ENCODE measurements around the gene STUM. TPM values are rescaled to one million over a fixed set of nuclear protein-coding genes. Genes with fewer than 3 reads are reported as not detected.

The STUM gene
- polyA plus RNA-seq, 1 of the 3 experiments (the other 2 are of a cell fraction) = not detected

GRCh38 chr1:226550672-226551041 lies 2.1 kb downstream of the STUM start:
- H3K4me3 ChIP-seq (ENCODE audit: low read depth in 2 of 2, low read length in 1 of 2) = no peak overlapping the region
- ChIA-PET POLR2A (no interaction called here), CTCF (interaction anchor here (0.6 to 7.0 kb wide), 12 partner anchors 11 to 425 kb away, joined by 3 to 52 read pairs (median 34); no protein-coding TSS in a partner anchor)
- no peaks in the 10 kb centered on the region for H3K79me2 ChIP-seq (ENCODE audit: insufficient read depth)
- no peaks in the 10 kb centered on the region for H3K9me3 ChIP-seq
- H3K27ac ChIP-seq (ENCODE audit: low read depth in 2 of 2, low read length in 1 of 2) = no peak overlapping the region
- TF ChIP-seq SIN3A (IDR thresholded peaks at IDR 0.05; ENCODE audit: borderline replicate concordance, low read depth, low read length) (no peak), NFIC (IDR thresholded peaks at IDR 0.05; ENCODE audit: borderline replicate concordance) (no peak), USF2 (IDR thresholded peaks at IDR 0.05; ENCODE audit: borderline replicate concordance, low read depth, low read length) (no peak), CTCF (IDR thresholded peaks at IDR 0.05) (no peak), RXRA (IDR thresholded peaks at IDR 0.05; ENCODE audit: borderline replicate concordance, low read depth) (no peak), MEF2A (IDR thresholded peaks at IDR 0.05; ENCODE audit: borderline replicate concordance, low read depth) (no peak), EP300 (IDR thresholded peaks at IDR 0.05; ENCODE audit: borderline replicate concordance in 1 of 2, low read depth in 1 of 2, low read length in 1 of 2) (no peak), NRF1 (IDR thresholded peaks at IDR 0.05; ENCODE audit: low read depth, low read length) (no peak), TAF1 (IDR thresholded peaks at IDR 0.05; ENCODE audit: borderline replicate concordance, low read depth, low read length) (no peak), YY1 (IDR thresholded peaks at IDR 0.05; ENCODE audit: low read depth) (no peak), MAX (IDR thresholded peaks at IDR 0.05; ENCODE audit: low read depth) (no peak), GATA2 (CRISPR knock-in tag; IDR thresholded peaks at IDR 0.05) (no peak), CHD2 (IDR thresholded peaks at IDR 0.05; ENCODE audit: low read length, partially characterized antibody) (no peak), FOXM1 (IDR thresholded peaks at IDR 0.05; ENCODE audit: low read depth) (no peak), EZH2phosphoT487 (IDR thresholded peaks at IDR 0.05; ENCODE audit: borderline replicate concordance, low read depth) (no peak)
- peaks cover 44% of the 10 kb centered on the region for H3K27me3 ChIP-seq (ENCODE audit: insufficient read depth)
- no peaks in the 10 kb centered on the region for H3K9me2 ChIP-seq
- no peaks in the 10 kb centered on the region for H3K36me3 ChIP-seq (replicated peaks in 1 of 2; ENCODE audit: control insufficient read depth in 1 of 2, insufficient read depth in 2 of 2, low read length in 1 of 2)
- H2AFZ ChIP-seq (ENCODE audit: low read depth) = no peak overlapping the region
- no peaks in the 10 kb centered on the region for H4K20me1 ChIP-seq (ENCODE audit: insufficient read depth)
- H3K9ac ChIP-seq = no peak overlapping the region
- no peak overlapping the region for H3K4me2 ChIP-seq
- H3K4me1 ChIP-seq (ENCODE audit: control insufficient read depth in 1 of 2, insufficient read depth in 2 of 2, low read depth in 1 of 2, low read length in 1 of 2) = peaks cover 10 to 24% of the 10 kb centered on the region in 2 experiments; a peak in 1 of 4 replicates
- no peaks in the 10 kb centered on the region for H3F3A ChIP-seq (replicated peaks; ENCODE audit: insufficient read depth)
- no peak for DNase-seq
- WGBS (ENCODE audit: low lambda C conversion rate) = 76% methylated on average over 5 of the region's 5 CpGs

GRCh38 chr1:226551299-226551698 lies 2.7 kb downstream of the STUM start:
- ChIA-PET CTCF (interaction anchor here (0.6 to 7.0 kb wide), 11 partner anchors 12 to 426 kb away, joined by 3 to 52 read pairs (median 37); no protein-coding TSS in a partner anchor), POLR2A (no interaction called here)
- 20% methylated on average over 1 of the region's 2 CpGs for WGBS (ENCODE audit: low lambda C conversion rate)
- Histone ChIP-seq H3F3A (replicated peaks; ENCODE audit: insufficient read depth) (no peaks in the 10 kb centered on the region), H2AFZ (ENCODE audit: low read depth) (no peak overlapping the region), H3K9ac (no peak overlapping the region), H3K9me2 (no peaks in the 10 kb centered on the region), H3K4me2 (no peak overlapping the region), H3K9me3 (no peaks in the 10 kb centered on the region), H3K27ac (ENCODE audit: low read depth in 2 of 2, low read length in 1 of 2) (no peak overlapping the region), H3K4me1 (ENCODE audit: control insufficient read depth in 1 of 2, insufficient read depth in 2 of 2, low read depth in 1 of 2, low read length in 1 of 2) (peaks cover 10 to 24% of the 10 kb centered on the region in 2 experiments; a peak in 1 of 4 replicates), H3K27me3 (ENCODE audit: insufficient read depth) (peaks cover 44% of the 10 kb centered on the region), H3K79me2 (ENCODE audit: insufficient read depth) (no peaks in the 10 kb centered on the region), H3K4me3 (ENCODE audit: low read depth in 2 of 2, low read length in 1 of 2) (no peak overlapping the region), H3K36me3 (replicated peaks in 1 of 2; ENCODE audit: control insufficient read depth in 1 of 2, insufficient read depth in 2 of 2, low read length in 1 of 2) (no peaks in the 10 kb centered on the region), H4K20me1 (ENCODE audit: insufficient read depth) (no peaks in the 10 kb centered on the region)
- no peak for DNase-seq
- TF ChIP-seq TEAD4 (IDR thresholded peaks at IDR 0.05; ENCODE audit: borderline replicate concordance, insufficient read depth) (no peak), TAF1 (IDR thresholded peaks at IDR 0.05; ENCODE audit: borderline replicate concordance, low read depth, low read length) (no peak)
